Activated naive CD4-positive, alpha-beta T cell treated with Interleukin-2 at 50 U/mL for 16 hours (primary cell): ENCODE results near the gene DNAAF5.
"Not testable (repeated sequence)": the region's sequence is repeated elsewhere in the genome, so short reads cannot be mapped to it uniquely, and the experiment has no call there.

ENCODE experiments used
- DNase-seq: peaks from one replicate; pipeline ENCODE4 v3.0.0-alpha.2; 2020

Gene DNAAF5

GRCh38 chr7:730501-731439 is 4.3 kb downstream of the DNAAF5 start:
- DNase-seq, result no peak

GRCh38 chr7:731440-732085 is 5.1 kb downstream of the DNAAF5 start:
- DNase-seq, result no peak

DNA sequence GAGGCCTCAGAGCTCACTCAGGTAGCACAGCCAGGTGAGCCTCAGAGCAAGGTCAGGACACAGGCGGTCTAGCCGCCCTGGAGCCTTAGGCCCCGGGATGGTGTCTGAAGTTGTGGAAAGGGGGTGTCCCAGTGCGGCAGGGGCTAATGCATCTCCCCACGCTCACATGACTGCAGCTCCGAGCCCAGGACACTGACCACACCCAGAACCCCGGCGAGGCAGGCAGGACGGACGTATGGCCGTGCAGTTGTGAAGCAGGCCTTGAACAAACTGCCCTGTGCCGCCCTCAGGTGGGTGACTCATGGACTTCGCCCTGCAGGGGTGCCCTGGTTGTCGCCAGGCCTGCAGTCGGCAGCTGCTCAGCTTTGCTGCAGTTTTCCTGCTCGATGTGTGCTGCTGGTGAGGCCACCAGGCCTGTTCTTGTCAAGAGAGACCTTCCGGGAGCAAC is 5.6 kb downstream of the DNAAF5 start:
- DNase-seq, result peak; percentile 19

GRCh38 chr7:732556-732955 is 6.1 kb downstream of the DNAAF5 start:
- no peak for DNase-seq

GRCh38 chr7:734214-734613 is 7.7 kb downstream of the DNAAF5 start:
- no peak for DNase-seq

DNA sequence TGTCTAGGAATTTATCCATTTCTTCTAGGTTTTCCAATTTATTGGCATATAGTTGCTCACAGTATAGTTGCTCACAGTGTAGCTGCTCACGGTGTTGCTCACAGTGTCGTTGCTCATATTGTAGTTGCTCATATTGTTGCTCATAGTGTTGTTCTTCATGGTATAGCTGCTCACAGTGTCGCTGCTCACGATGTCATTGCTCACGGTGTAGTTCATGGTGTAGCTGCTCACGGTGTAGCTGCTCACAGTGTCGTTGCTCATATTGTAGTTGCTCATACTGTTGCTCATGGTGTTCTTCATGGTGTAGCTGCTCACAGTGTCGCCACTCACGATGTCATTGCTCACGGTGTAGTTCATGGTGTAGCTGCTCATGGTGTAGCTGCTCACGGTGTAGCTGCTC is 8.3 kb downstream of the DNAAF5 start:
- no peak for DNase-seq

- DNase-seq, result no peak
Observed at GRCh38 chr7:738241-738640, 11.7 kb downstream of the DNAAF5 start.

- DNase-seq, result no peak
Observed at GRCh38 chr7:738723-739454, 12.4 kb downstream of the DNAAF5 start.

- no peak for DNase-seq
Observed at GRCh38 chr7:739455-739982, 13.0 kb downstream of the DNAAF5 start.

DNA sequence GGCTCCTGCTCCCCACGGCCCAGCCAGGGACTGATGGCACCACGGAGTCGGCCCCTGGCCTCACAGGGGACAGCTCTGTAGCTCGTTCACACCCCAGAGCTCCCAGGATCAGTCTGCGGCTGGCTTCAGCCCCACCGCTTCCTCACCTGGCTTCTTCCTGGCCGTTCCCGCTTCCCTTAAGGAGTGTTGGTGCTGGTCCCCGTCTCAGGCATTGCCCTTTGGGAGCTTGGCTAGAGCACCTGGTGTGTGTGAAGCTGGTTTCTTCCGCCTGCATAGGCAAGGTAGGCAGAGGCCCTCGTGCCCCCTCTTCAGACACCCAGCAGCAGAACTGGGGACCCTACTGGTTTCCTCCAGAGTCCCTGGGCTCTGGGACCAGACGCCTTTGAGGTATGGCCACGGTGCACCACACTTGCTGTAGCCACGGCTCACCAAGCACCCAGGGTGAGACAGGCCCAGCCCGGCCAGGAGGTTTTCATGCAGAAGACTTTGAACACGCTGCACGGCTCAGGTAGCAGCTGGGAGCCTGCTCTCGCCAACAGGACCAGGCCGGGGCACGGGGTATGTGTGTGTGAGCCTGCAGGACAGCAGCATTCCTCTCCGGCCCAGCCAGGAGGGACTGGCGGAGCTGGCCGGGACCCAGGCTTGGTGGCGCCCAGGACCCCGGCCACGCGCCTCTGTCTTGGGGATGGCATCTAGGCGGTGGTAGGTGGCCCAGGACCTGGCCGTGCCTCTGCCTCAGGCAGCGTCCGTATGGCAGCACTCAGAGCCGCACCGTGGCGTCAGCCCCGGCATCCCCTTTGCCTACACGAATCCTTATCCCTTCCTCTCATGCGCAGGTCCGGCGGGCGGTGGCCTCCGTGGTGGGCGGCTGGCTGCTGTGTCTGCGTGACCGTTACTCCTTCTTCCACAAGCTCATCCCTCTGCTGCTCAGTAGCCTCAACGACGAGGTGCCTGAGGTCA is 13.8 kb downstream of the DNAAF5 start:
- no peak for DNase-seq

- DNase-seq, result no peak
Observed at GRCh38 chr7:741191-741671, 14.7 kb downstream of the DNAAF5 start.

GRCh38 chr7:741850-742249 is 15.4 kb downstream of the DNAAF5 start:
- DNase-seq, result no peak

DNA sequence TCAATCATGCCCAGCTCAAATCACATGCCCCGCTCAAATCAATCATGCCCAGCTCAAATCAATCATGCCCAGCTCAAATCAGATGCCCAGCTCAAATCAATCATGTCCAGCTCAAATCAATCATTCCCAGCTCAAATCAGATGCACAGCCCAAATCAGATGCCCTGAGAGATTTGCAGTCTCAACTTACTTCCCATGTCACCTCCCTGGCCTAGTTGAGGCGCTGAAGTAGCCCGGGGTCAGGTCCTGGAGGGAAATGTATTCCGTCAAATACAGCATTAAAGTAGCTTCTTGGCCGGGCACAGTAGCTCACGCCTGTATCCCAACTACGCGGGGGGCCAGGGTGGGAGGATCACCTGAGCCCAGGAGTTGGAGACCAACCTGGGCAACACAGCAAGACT is 16.3 kb downstream of the DNAAF5 start:
- no peak for DNase-seq

DNA sequence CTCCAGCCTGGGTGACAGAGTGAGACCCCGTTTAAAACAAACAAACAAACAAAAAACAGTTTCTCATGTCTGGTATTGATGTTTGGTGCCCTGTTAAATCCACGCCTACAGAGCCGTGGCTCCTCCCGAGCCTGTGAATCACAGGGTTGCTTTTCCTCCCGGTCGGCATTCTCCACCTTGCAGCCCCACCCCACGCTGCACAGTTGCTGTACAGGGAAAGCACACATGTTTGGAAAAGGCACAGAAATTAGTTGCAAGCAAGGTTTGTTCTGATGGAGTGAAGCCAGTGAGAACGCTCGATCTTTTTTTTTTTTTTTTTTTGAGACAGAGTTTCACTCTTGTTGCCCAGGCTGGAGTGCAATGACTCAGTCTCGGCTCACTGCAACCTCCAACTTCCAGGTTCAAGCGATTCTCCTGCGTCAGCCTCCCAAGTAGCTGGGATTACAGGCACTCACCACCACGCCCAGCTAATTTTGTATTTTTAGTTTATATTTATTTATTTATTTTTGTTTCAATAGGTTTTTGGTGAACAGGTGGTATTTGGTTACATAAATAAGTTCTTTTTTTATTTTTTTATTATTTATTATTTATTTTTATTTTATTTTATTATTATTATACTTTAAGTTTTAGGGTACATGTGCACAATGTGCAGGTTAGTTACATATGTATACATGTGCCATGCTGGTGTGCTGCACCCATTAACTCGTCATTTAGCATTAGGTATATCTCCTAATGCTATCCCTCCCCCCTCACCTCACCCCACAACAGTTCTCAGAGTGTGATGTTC is 17.0 kb downstream of the DNAAF5 start:
- not testable (repeated sequence) for DNase-seq

DNA sequence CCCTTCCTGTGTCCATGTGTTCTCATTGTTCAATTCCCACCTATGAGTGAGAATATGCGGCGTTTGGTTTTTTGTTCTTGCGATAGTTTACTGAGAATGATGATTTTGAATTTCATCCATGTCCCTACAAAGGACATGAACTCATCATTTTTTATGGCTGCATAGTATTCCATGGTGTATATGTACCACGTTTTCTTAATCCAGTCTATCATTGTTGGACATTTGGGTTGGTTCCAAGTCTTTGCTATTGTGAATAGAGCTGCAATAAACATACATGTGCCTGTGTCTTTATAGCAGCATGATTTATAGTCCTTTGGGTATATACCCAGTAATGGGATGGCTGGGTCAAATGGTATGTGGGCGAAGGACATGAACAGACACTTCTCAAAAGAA is 17.6 kb downstream of the DNAAF5 start:
- not testable (repeated sequence) for DNase-seq

- DNase-seq, result no peak
Observed at GRCh38 chr7:744854-745430, 18.4 kb downstream of the DNAAF5 start.

- DNase-seq, result no peak
Observed at GRCh38 chr7:745431-746154, 19.1 kb downstream of the DNAAF5 start.

GRCh38 chr7:746155-747061 is 19.9 kb downstream of the DNAAF5 start:
- DNase-seq, result no peak

GRCh38 chr7:747186-747585 is 20.7 kb downstream of the DNAAF5 start:
- no peak for DNase-seq
